ENCODE results near the gene SLC39A8. TPM values are rescaled to one million over a fixed set of nuclear protein-coding genes. Genes with fewer than 3 reads are reported as not detected.

The SLC39A8 gene
- total and polyA plus RNA-seq, 2 donors from 2014 or later: 7.1 to 19.7 TPM

DNA sequence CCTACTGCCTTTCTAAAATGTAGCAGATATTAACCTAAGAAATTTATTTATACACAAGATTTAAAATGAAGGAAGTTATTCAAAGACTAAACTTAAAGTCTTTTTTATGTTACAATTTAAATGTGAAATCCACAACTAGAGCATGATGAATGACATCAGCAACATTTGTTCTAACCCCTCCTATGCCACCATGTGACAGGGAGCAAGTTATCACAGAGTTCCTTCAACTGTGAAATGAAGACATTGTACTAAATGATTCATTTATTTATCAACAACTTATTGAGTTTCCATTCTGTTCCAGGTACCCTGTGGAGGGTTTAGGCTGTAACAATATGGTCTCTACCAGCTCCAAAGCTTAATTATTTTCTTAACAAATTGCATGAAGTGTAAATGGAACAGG is 76.9 kb downstream of the SLC39A8 start:
- H3K27me3 ChIP-seq (ENCODE audit: control insufficient read depth, insufficient read depth, low read length): no peaks in the 10 kb centered on the region
- no peak overlapping the region for H3K27ac ChIP-seq (ENCODE audit: low read depth in 2 of 2, low read length in 2 of 2)
- FAIRE-seq: no peak
- no peak overlapping the region for H3K9ac ChIP-seq (ENCODE audit: low read length in 3 of 3)
- no peak overlapping the region for H3K4me3 ChIP-seq (ENCODE audit: low read length in 3 of 3)
- no peaks in the 10 kb centered on the region for H3K9me3 ChIP-seq (ENCODE audit: control insufficient read depth in 2 of 3, insufficient read depth in 1 of 3, low read length in 3 of 3)
- intact Hi-C loops (cut with DNase I): no loop called here
- no peaks in the 10 kb centered on the region for H3K4me1 ChIP-seq (ENCODE audit: control insufficient read depth in 2 of 3, insufficient read depth in 2 of 3, low read depth in 1 of 3, low read length in 3 of 3)
- no peak for TF ChIP-seq CTCF (IDR thresholded peaks at IDR 0.05; ENCODE audit: borderline replicate concordance, extremely low read depth, insufficient read depth)
- H3K36me3 ChIP-seq (ENCODE audit: control insufficient read depth in 2 of 3, insufficient read depth in 3 of 3, low read length in 3 of 3): no peaks in the 10 kb centered on the region
- DNase-seq: no peak

GRCh38 chr4:102263024-102263787 is 82.1 kb downstream of the SLC39A8 start:
- Histone ChIP-seq H3K27me3 (ENCODE audit: control insufficient read depth, insufficient read depth, low read length) (no peaks in the 10 kb centered on the region), H3K27ac (ENCODE audit: low read depth in 2 of 2, low read length in 2 of 2) (no peak overlapping the region), H3K36me3 (ENCODE audit: control insufficient read depth in 2 of 3, insufficient read depth in 3 of 3, low read length in 3 of 3) (no peaks in the 10 kb centered on the region), H3K9ac (ENCODE audit: low read length in 3 of 3) (no peak overlapping the region), H3K4me1 (ENCODE audit: control insufficient read depth in 2 of 3, insufficient read depth in 2 of 3, low read depth in 1 of 3, low read length in 3 of 3) (no peaks in the 10 kb centered on the region), H3K9me3 (ENCODE audit: control insufficient read depth in 2 of 3, insufficient read depth in 1 of 3, low read length in 3 of 3) (no peaks in the 10 kb centered on the region), H3K4me3 (ENCODE audit: low read length in 3 of 3) (no peak overlapping the region)
- intact Hi-C loops (cut with DNase I): no loop called here
- FAIRE-seq: no peak
- DNase-seq: peak in 2 of 5 donors; percentile 67 to 70
- peak; percentile 43 for TF ChIP-seq CTCF (IDR thresholded peaks at IDR 0.05; ENCODE audit: borderline replicate concordance, extremely low read depth, insufficient read depth)

DNA sequence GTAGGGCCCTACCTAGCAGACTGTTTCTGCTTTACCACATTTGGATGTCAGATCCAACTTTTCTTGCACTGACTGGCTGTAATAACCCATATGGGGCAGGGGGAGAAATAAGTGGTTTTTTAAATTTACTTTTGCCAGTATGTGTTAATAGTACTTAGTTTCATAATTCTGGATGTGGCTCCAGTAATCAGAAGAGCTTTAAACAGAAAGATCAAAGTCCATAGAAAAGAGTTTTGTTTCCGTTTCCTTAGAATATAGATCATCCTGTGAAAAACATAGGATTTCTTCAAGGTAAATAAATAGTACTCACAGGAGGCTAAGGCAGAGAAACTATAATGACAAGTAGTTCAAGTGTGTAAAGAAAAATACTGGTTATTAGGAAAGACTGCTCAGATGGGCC is 85.6 kb downstream of the SLC39A8 start:
- no peak overlapping the region for H3K4me3 ChIP-seq (ENCODE audit: low read length in 3 of 3)
- H3K4me1 ChIP-seq (ENCODE audit: control insufficient read depth in 2 of 3, insufficient read depth in 2 of 3, low read depth in 1 of 3, low read length in 3 of 3): no peaks in the 10 kb centered on the region
- no peak overlapping the region for H3K27ac ChIP-seq (ENCODE audit: low read depth in 2 of 2, low read length in 2 of 2)
- H3K9me3 ChIP-seq (ENCODE audit: control insufficient read depth in 2 of 3, insufficient read depth in 1 of 3, low read length in 3 of 3): no peaks in the 10 kb centered on the region
- FAIRE-seq (no peak), DNase-seq (no peak)
- H3K27me3 ChIP-seq (ENCODE audit: control insufficient read depth, insufficient read depth, low read length): no peaks in the 10 kb centered on the region
- no peak overlapping the region for H3K9ac ChIP-seq (ENCODE audit: low read length in 3 of 3)
- H3K36me3 ChIP-seq (ENCODE audit: control insufficient read depth in 2 of 3, insufficient read depth in 3 of 3, low read length in 3 of 3): no peaks in the 10 kb centered on the region
- TF ChIP-seq CTCF (IDR thresholded peaks at IDR 0.05; ENCODE audit: borderline replicate concordance, extremely low read depth, insufficient read depth): no peak
- intact Hi-C loops (cut with DNase I): no loop called here
